Measurements from ENCODE around the gene LRRC8D.

DNA sequence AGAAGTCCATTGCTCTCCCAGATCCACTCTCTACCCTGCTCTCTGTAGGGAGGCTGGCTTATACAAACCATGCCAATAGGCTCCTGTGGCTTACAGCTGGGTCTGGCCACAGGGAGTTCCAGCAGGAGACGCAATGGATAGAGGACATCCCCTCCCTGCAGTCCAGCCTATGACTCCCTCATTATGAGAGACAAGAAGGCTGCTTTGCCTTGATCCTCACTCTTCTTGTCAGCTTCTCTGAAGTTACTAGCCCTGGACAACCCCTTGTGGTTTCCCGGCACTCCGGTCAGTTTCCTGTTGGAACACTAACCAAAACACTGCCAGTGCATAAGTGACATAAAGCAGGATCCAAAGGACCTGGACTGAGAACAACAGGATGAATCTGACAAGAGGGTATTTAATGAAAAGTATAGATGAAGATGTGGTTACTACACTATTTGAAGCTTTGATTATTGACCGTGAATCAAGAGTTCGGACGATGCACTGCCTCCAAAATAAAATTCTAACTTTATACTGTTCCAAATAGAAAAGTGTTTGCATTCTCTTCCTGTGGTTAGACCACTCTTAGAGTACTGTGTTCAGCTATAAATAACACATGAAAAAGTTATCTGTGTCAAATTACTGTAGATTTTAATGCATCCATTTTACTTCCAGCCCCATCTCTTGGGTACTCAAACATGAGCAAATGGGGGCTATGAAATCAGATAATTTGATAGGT lies 141.4 kb downstream of the LRRC8D start:
- TF ChIP-seq HNF4G (IDR thresholded peaks at IDR 0.05) (no peak), RAD21 (IDR thresholded peaks at IDR 0.05) (no peak), GABPA (IDR thresholded peaks at IDR 0.05 in 1 of 2, conservative IDR thresholded peaks at IDR 0.05 in 1 of 2) (no peak), RXRA (IDR thresholded peaks at IDR 0.05) (no peak)
- TF ChIP-seq, protein P1, sequence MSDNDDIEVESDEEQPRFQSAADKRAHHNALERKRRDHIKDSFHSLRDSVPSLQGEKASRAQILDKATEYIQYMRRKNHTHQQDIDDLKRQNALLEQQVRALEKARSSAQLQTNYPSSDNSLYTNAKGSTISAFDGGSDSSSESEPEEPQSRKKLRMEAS (IDR thresholded peaks at IDR 0.05), result no peak
- TF ChIP-seq, protein P2, sequence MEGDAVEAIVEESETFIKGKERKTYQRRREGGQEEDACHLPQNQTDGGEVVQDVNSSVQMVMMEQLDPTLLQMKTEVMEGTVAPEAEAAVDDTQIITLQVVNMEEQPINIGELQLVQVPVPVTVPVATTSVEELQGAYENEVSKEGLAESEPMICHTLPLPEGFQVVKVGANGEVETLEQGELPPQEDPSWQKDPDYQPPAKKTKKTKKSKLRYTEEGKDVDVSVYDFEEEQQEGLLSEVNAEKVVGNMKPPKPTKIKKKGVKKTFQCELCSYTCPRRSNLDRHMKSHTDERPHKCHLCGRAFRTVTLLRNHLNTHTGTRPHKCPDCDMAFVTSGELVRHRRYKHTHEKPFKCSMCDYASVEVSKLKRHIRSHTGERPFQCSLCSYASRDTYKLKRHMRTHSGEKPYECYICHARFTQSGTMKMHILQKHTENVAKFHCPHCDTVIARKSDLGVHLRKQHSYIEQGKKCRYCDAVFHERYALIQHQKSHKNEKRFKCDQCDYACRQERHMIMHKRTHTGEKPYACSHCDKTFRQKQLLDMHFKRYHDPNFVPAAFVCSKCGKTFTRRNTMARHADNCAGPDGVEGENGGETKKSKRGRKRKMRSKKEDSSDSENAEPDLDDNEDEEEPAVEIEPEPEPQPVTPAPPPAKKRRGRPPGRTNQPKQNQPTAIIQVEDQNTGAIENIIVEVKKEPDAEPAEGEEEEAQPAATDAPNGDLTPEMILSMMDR (IDR thresholded peaks at IDR 0.05; ENCODE audit: low read depth, low read length, missing input control), result no peak

Measured in liver (tissue), 3 donors.